CD4-positive, alpha-beta T cell treated with Interleukin-17A for 4 hours (primary cell): ENCODE measurements around the gene AZI2.

Source experiments
- DNase-seq: peaks from one replicate; pipeline ENCODE4 v3.0.0-alpha.2; 2020; ENCODE audit warnings: mixed read lengths

AZI2 gene

GRCh38 chr3:28300345-28300962 lies 48.2 kb downstream of the AZI2 start:
- no peak for DNase-seq

GRCh38 chr3:28299705-28300104 lies 48.9 kb downstream of the AZI2 start:
- no peak for DNase-seq

- DNase-seq: no peak
Observed at GRCh38 chr3:28295898-28296490, 52.6 kb downstream of the AZI2 start.

- DNase-seq: no peak
Observed at GRCh38 chr3:28294667-28295413, 53.8 kb downstream of the AZI2 start.

- DNase-seq: no peak
Observed at GRCh38 chr3:28292622-28293021, 56.0 kb downstream of the AZI2 start.

GRCh38 chr3:28291577-28291976 lies 57.0 kb downstream of the AZI2 start:
- no peak for DNase-seq

- no peak for DNase-seq
Observed at GRCh38 chr3:28290863-28291300, 57.7 kb downstream of the AZI2 start.

GRCh38 chr3:28287046-28287445 lies 61.6 kb downstream of the AZI2 start:
- no peak for DNase-seq

GRCh38 chr3:28286595-28286994 lies 62.0 kb downstream of the AZI2 start:
- DNase-seq: no peak

GRCh38 chr3:28280781-28281180 lies 67.8 kb downstream of the AZI2 start:
- DNase-seq: no peak

GRCh38 chr3:28279770-28280169 lies 68.9 kb downstream of the AZI2 start:
- DNase-seq: no peak

GRCh38 chr3:28278918-28279317 lies 69.7 kb downstream of the AZI2 start:
- no peak for DNase-seq

GRCh38 chr3:28273837-28274236 lies 74.8 kb downstream of the AZI2 start:
- no peak for DNase-seq
